Caco-2 (cell line): Measurements from ENCODE around the gene STOML1. TPM values are rescaled to one million over a fixed set of nuclear protein-coding genes. Genes with fewer than 3 reads are reported as not detected.

Source experiments
- BruUV-seq: library from RNA; stranded (reverse); fragments of 400-500 nt; replicated peaks from 2 replicates; lab custom pipeline; 2021; lab: Mats Ljungman, UMichigan
- CTCF ChIA-PET: fragments of 300-600 bp; sonication (Branson Sonifier 250); formaldehyde crosslinking; loops from one replicate; lab custom pipeline; 2022; ENCODE audit warnings: antibody characterized with exemption; lab: Charles Lee
- POLR2A ChIA-PET: fragments of 300-600 bp; sonication (Branson Sonifier 250); formaldehyde crosslinking; loops from one replicate; lab custom pipeline; 2022; ENCODE audit warnings: antibody characterized with exemption; lab: Charles Lee
- DNase-seq, 2 experiments: peaks; one replicate each; pipeline versions ENCODE4 v3.0.0 to v3.0.0-alpha.2; 2020 to 2022
- H3K27me3 ChIP-seq: replicated peaks from 2 replicates; pipeline ENCODE4 v1.6.0; 2011; ENCODE audit warnings: low read length; ENCODE audit not compliant: control insufficient read depth, insufficient read depth
- H3K36me3 ChIP-seq: 2 replicates; pipeline ENCODE4 v1.5.1; 2011; ENCODE audit warnings: low read length; ENCODE audit not compliant: control insufficient read depth, insufficient read depth
- H3K4me1 ChIP-seq: fragments of 250-450 bp; sonication (Bioruptor Pico); 2 replicates; pipeline ENCODE4 v1.5.1; 2020; ENCODE audit warnings: mild to moderate bottlenecking
- H3K4me3 ChIP-seq: 2 replicates; pipeline ENCODE4 v1.5.1; 2011; ENCODE audit warnings: low read depth, mild to moderate bottlenecking, control low read depth, low read length
- H3K9me3 ChIP-seq: fragments of 250-450 bp; sonication (Bioruptor Pico); 2 replicates; pipeline ENCODE4 v1.5.1; 2020; ENCODE audit warnings: mild to moderate bottlenecking, moderate library complexity
- H3K27ac Mint-ChIP-seq: one replicate; pipeline ENCODE4 v1.8.0; 2022; ENCODE audit warnings: mixed read lengths; ENCODE audit not compliant: unreplicated experiment
- H3K27me3 Mint-ChIP-seq: one replicate; pipeline ENCODE4 v1.8.0; 2022; ENCODE audit warnings: mixed read lengths; ENCODE audit not compliant: insufficient read depth, unreplicated experiment
- H3K36me3 Mint-ChIP-seq: one replicate; pipeline ENCODE4 v1.8.0; 2022; ENCODE audit warnings: mild to moderate bottlenecking, mixed read lengths; ENCODE audit not compliant: insufficient read depth, unreplicated experiment
- H3K4me1 Mint-ChIP-seq: one replicate; pipeline ENCODE4 v1.8.0; 2022; ENCODE audit warnings: low read depth, mixed read lengths; ENCODE audit not compliant: unreplicated experiment
- H3K4me3 Mint-ChIP-seq: one replicate; pipeline ENCODE4 v1.8.0; 2022; ENCODE audit warnings: mild to moderate bottlenecking, moderate library complexity, mixed read lengths; ENCODE audit not compliant: unreplicated experiment
- H3K9me3 Mint-ChIP-seq: one replicate; pipeline ENCODE4 v1.8.0; 2022; ENCODE audit warnings: mixed read lengths; ENCODE audit not compliant: unreplicated experiment
- intact Hi-C: fragments of 100-400 bp; cut with micrococcal nuclease; formaldehyde crosslinking; loops from one replicate; pipeline ENCODE4 v1.10.0; 2022; ENCODE audit not compliant: unreplicated experiment
- total RNA-seq: library from RNA; stranded (reverse); gene quantifications from 2 replicates; pipeline ENCODE4 v1.2.3, GENCODE V29; 2022
- TF ChIP-seq, protein P1 (sequence below), 2 experiments: fragments of 200-600 bp in 1 of 2; IDR thresholded peaks; 1 replicate in 1 of 2; 2 replicates in 1 of 2; pipeline versions ENCODE4 v1.5.1 to v1.8.0; 2011 to 2022; ENCODE audit warnings: antibody characterized with exemption in 1 of 2, control low read depth in 1 of 2, inconsistent platforms in 1 of 2, low read depth in 1 of 2, low read length in 1 of 2, mild to moderate bottlenecking in 1 of 2, moderate library complexity in 1 of 2; ENCODE audit not compliant: insufficient read depth in 1 of 2, severe bottlenecking in 1 of 2, unreplicated experiment in 1 of 2

Gene STOML1
- total RNA-seq, 1 experiment from 2014 or later = 7.6 TPM

DNA sequence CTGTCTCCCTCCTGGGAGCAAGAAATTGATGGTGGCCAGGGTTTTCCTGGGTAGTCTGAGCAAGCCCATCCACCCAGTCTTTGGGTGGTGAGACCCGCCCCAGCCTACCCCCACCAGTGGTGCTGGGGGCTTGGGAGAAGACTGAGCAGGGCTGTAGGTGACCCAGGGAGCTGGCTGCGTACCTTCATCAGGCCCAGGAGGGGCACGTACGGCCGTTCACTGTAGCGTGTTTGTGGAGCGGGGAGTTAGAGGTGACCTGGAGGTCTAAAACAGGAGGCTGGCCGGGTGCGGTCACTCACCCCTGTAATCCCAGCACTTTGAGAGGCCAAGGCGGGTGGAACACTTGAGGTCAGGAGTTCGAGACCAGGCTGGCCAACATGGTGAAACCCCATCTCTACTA is 54.4 kb downstream of the STOML1 start:
- no TSS peak for BruUV-seq
- Mint-ChIP-seq H3K4me1 (no peaks in the 10 kb centered on the region), H3K36me3 (no peaks in the 10 kb centered on the region), H3K9me3 (no peaks in the 10 kb centered on the region), H3K4me3 (no peak overlapping the region), H3K27ac (no peak overlapping the region), H3K27me3 (no peaks in the 10 kb centered on the region)
- H3K9me3 ChIP-seq = no peaks in the 10 kb centered on the region
- H3K36me3 ChIP-seq = no peaks in the 10 kb centered on the region
- no peak for DNase-seq
- H3K4me3 ChIP-seq = no peak overlapping the region
- H3K4me1 ChIP-seq = peaks cover 28% of the 10 kb centered on the region
- CTCF ChIA-PET = no interaction called here
- TF ChIP-seq, protein P1, sequence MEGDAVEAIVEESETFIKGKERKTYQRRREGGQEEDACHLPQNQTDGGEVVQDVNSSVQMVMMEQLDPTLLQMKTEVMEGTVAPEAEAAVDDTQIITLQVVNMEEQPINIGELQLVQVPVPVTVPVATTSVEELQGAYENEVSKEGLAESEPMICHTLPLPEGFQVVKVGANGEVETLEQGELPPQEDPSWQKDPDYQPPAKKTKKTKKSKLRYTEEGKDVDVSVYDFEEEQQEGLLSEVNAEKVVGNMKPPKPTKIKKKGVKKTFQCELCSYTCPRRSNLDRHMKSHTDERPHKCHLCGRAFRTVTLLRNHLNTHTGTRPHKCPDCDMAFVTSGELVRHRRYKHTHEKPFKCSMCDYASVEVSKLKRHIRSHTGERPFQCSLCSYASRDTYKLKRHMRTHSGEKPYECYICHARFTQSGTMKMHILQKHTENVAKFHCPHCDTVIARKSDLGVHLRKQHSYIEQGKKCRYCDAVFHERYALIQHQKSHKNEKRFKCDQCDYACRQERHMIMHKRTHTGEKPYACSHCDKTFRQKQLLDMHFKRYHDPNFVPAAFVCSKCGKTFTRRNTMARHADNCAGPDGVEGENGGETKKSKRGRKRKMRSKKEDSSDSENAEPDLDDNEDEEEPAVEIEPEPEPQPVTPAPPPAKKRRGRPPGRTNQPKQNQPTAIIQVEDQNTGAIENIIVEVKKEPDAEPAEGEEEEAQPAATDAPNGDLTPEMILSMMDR (IDR thresholded peaks at IDR 0.05; ENCODE audit: insufficient read depth in 1 of 2, low read depth in 1 of 2, low read length in 1 of 2, severe bottlenecking in 1 of 2, unreplicated experiment in 1 of 2) = no peak
- H3K27me3 ChIP-seq = no peaks in the 10 kb centered on the region
- intact Hi-C loops = no loop called here
- POLR2A ChIA-PET = no interaction called here

DNA sequence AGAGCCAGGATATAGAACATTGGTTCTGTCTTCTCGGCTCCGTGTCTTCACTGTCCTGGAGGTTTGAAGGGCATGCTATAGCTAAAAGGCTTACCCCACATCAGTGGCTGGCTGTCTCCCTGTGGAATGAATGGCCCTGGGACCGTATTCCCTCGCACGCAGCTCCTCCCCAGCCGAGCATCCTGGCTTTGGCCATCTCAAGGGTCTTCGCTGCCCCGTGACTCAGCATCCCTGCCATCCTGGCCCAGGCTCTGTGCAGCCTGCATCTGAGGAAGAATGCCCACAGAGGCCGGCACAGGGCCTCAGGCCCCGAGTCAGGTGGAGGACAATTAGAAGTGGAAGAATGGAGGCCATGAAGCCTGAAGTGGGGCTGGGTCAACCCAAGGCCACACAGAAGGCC is 54.8 kb downstream of the STOML1 start:
- ChIA-PET CTCF (interaction anchor here (1.7 kb wide), 1 partner anchor 10 kb away, joined by 8 read pairs; no protein-coding TSS in a partner anchor), POLR2A (no interaction called here)
- TF ChIP-seq, protein P1 (IDR thresholded peaks at IDR 0.05; ENCODE audit: insufficient read depth in 1 of 2, low read depth in 1 of 2, low read length in 1 of 2, severe bottlenecking in 1 of 2, unreplicated experiment in 1 of 2) = no peak
- no peaks in the 10 kb centered on the region for H3K36me3 ChIP-seq
- Mint-ChIP-seq H3K4me1 (no peaks in the 10 kb centered on the region), H3K27me3 (no peaks in the 10 kb centered on the region), H3K36me3 (no peaks in the 10 kb centered on the region), H3K27ac (no peak overlapping the region), H3K9me3 (no peaks in the 10 kb centered on the region), H3K4me3 (no peak overlapping the region)
- intact Hi-C loops = no loop called here
- peaks cover 25% of the 10 kb centered on the region for H3K4me1 ChIP-seq
- H3K9me3 ChIP-seq = no peaks in the 10 kb centered on the region
- no TSS peak for BruUV-seq
- no peak overlapping the region for H3K4me3 ChIP-seq
- H3K27me3 ChIP-seq = no peaks in the 10 kb centered on the region
- no peak for DNase-seq

DNA sequence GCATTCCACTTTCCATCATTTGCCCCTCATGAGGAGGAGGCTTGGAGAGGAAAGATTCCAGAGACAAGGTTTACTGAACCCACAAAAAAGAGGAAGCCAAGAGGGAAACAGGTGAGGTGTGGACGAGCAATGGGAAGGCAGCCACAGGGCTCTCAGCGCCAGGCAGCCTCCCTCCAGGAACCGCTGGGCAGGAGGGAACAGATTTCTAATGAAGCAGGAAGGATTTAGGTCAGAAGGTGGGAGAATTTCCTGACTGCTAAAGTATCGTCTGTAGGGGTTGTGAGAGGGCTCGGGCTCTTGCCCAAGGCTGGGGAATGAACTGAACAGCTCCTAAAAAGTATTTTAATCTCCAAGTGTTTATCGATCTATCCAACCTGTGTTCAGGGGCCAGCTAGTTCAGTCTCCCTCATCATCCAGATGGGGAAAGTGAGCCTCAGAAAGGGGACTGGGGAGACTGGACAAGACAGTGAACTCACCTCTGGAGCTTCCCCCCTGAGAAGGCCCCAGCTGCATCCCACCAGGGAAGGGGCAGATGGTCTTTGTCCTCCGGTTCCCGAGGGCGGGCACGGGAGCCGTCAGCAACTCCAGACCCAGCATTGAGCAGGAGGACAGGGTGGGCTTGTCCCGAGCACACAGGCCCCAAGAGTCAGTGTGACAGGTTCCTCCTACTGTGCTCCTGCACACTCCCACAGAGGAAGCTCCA is 55.4 kb downstream of the STOML1 start:
- CTCF ChIA-PET = interaction anchor here (1.0 to 1.7 kb wide), 2 partner anchors 9 to 14 kb away, joined by 3 to 8 read pairs; no protein-coding TSS in a partner anchor
- Histone ChIP-seq H3K36me3 (no peaks in the 10 kb centered on the region), H3K27me3 (no peaks in the 10 kb centered on the region), H3K4me3 (no peak overlapping the region), H3K4me1 (peaks cover 19% of the 10 kb centered on the region), H3K9me3 (no peaks in the 10 kb centered on the region)
- TF ChIP-seq, protein P1 (IDR thresholded peaks at IDR 0.05; ENCODE audit: insufficient read depth in 1 of 2, low read depth in 1 of 2, low read length in 1 of 2, severe bottlenecking in 1 of 2, unreplicated experiment in 1 of 2) = no peak
- Mint-ChIP-seq H3K4me3 (no peak overlapping the region), H3K9me3 (no peaks in the 10 kb centered on the region), H3K27ac (no peak overlapping the region), H3K4me1 (no peaks in the 10 kb centered on the region), H3K27me3 (no peaks in the 10 kb centered on the region), H3K36me3 (no peaks in the 10 kb centered on the region)
- POLR2A ChIA-PET = no interaction called here
- BruUV-seq = no TSS peak
- no peak for DNase-seq
- intact Hi-C loops = no loop called here
